Immature natural killer cell (primary cell): ENCODE data around the gene SUSD6. TPM values are rescaled to one million over a fixed set of nuclear protein-coding genes. Genes with fewer than 3 reads are reported as not detected.

Experiments
- DNase-seq, 3 donors: peaks; one replicate each; pipeline ENCODE4 v3.0.0; 2022; ENCODE audit warnings: mixed read lengths in 1 of 3
- H3K27ac Mint-ChIP-seq, 6 donors: one replicate each; pipeline ENCODE4 v1.8.0; 2020; ENCODE audit warnings: mixed read lengths in 6 of 6, mild to moderate bottlenecking in 5 of 6, inconsistent platforms in 4 of 6, moderate library complexity in 3 of 6
- H3K27me3 Mint-ChIP-seq, 3 donors: one replicate each; pipeline ENCODE4 v1.8.0; 2020 to 2021; ENCODE audit warnings: low read depth in 3 of 3, mild to moderate bottlenecking in 3 of 3, mixed read lengths in 3 of 3, moderate library complexity in 3 of 3, inconsistent platforms in 1 of 3
- H3K36me3 Mint-ChIP-seq, 3 donors: one replicate each; pipeline ENCODE4 v1.8.0; 2020; ENCODE audit warnings: mixed read lengths in 3 of 3, inconsistent platforms in 2 of 3, mild to moderate bottlenecking in 2 of 3
- H3K4me1 Mint-ChIP-seq, 2 donors: one replicate each; pipeline ENCODE4 v1.8.0; 2020; ENCODE audit warnings: inconsistent platforms in 2 of 2, mild to moderate bottlenecking in 2 of 2, mixed read lengths in 2 of 2, moderate library complexity in 1 of 2
- H3K4me3 Mint-ChIP-seq, 5 donors: one replicate each; pipeline ENCODE4 v1.8.0; 2020; ENCODE audit warnings: mild to moderate bottlenecking in 5 of 5, mixed read lengths in 5 of 5, inconsistent platforms in 3 of 5, moderate library complexity in 3 of 5
- H3K9me3 Mint-ChIP-seq, 6 donors: one replicate each; pipeline ENCODE4 v1.8.0; 2020; ENCODE audit warnings: mild to moderate bottlenecking in 6 of 6, mixed read lengths in 6 of 6, inconsistent platforms in 4 of 6, moderate library complexity in 3 of 6
- polyA plus RNA-seq, 3 donors: library from polyadenylated mRNA; unstranded; fragments of 300-500 nt; fragmentation: Illumina TruSeq; gene quantifications; one replicate each; pipeline ENCODE4 v1.2.3, GENCODE V29; 2021

Gene SUSD6
- polyA plus RNA-seq, result 10 to 100 TPM; 13.0 to 24.1 (median 15.5) TPM

- Mint-ChIP-seq H3K4me3 (peak within 1 kb of the TSS; percentile 89 to 97 (median 92)), H3K27ac (peak within 1 kb of the TSS; percentile 96 to 100 (median 98)), H3K9me3 (no peaks in the 10 kb centered on the region), H3K27me3 (peaks cover 0 to 16% (median 2%) of the 10 kb centered on the region in 3 donors), H3K4me1 (peaks cover 56 to 59% of the 10 kb centered on the region in 2 donors), H3K36me3 (no peaks in the 10 kb centered on the region)
- DNase-seq, result peak; percentile 84 to 91 (median 90)
Observed at GRCh38 chr14:69611172-69612013, at the start of gene SUSD6. Gene SUSD6, plus strand, starts transcription at chr14:69611596. Its CDS starts 46,997 bp downstream, at chr14:69658593.

GRCh38 chr14:69561893-69562292 is 49.5 kb upstream of the SUSD6 start:
- no peaks in the 10 kb centered on the region for H3K36me3 Mint-ChIP-seq
- no peaks in the 10 kb centered on the region for H3K9me3 Mint-ChIP-seq
- H3K4me3 Mint-ChIP-seq, result no peak overlapping the region
- H3K4me1 Mint-ChIP-seq, result no peaks in the 10 kb centered on the region
- H3K27me3 Mint-ChIP-seq, result peaks cover 0 to 16% (median 6%) of the 10 kb centered on the region in 3 donors
- no peak for DNase-seq
- H3K27ac Mint-ChIP-seq, result no peak overlapping the region

GRCh38 chr14:69567563-69567962 is 43.8 kb upstream of the SUSD6 start:
- no peaks in the 10 kb centered on the region for H3K9me3 Mint-ChIP-seq
- DNase-seq, result no peak
- no peak overlapping the region for H3K27ac Mint-ChIP-seq
- no peaks in the 10 kb centered on the region for H3K36me3 Mint-ChIP-seq
- H3K4me3 Mint-ChIP-seq, result no peak overlapping the region
- H3K27me3 Mint-ChIP-seq, result peaks cover 12% of the 10 kb centered on the region in 3 donors
- H3K4me1 Mint-ChIP-seq, result no peaks in the 10 kb centered on the region

- H3K27me3 Mint-ChIP-seq, result peaks cover 12 to 19% (median 19%) of the 10 kb centered on the region in 3 donors
- peaks cover 6 to 8% of the 10 kb centered on the region in 2 donors for H3K4me1 Mint-ChIP-seq
- no peaks in the 10 kb centered on the region for H3K36me3 Mint-ChIP-seq
- H3K4me3 Mint-ChIP-seq, result no peak overlapping the region
- no peaks in the 10 kb centered on the region for H3K9me3 Mint-ChIP-seq
- no peak for DNase-seq
- no peak overlapping the region for H3K27ac Mint-ChIP-seq
Observed at GRCh38 chr14:69569859-69570258, 41.5 kb upstream of the SUSD6 start.

GRCh38 chr14:69570836-69571330 is 40.5 kb upstream of the SUSD6 start:
- no peaks in the 10 kb centered on the region for H3K9me3 Mint-ChIP-seq
- peak overlapping the region in 1 of 5 donors; percentile 38 for H3K4me3 Mint-ChIP-seq
- H3K4me1 Mint-ChIP-seq, result peaks cover 7 to 8% of the 10 kb centered on the region in 2 donors
- no peak overlapping the region for H3K27ac Mint-ChIP-seq
- no peak for DNase-seq
- no peaks in the 10 kb centered on the region for H3K36me3 Mint-ChIP-seq
- peaks cover 12 to 19% (median 19%) of the 10 kb centered on the region in 3 donors for H3K27me3 Mint-ChIP-seq

GRCh38 chr14:69571449-69572029 is 39.9 kb upstream of the SUSD6 start:
- H3K4me3 Mint-ChIP-seq, result peak overlapping the region in 1 of 5 donors; percentile 12
- peaks cover 10 to 25% (median 20%) of the 10 kb centered on the region in 3 donors for H3K27me3 Mint-ChIP-seq
- H3K4me1 Mint-ChIP-seq, result peaks cover 7 to 8% of the 10 kb centered on the region in 2 donors
- no peaks in the 10 kb centered on the region for H3K36me3 Mint-ChIP-seq
- no peaks in the 10 kb centered on the region for H3K9me3 Mint-ChIP-seq
- no peak overlapping the region for H3K27ac Mint-ChIP-seq
- no peak for DNase-seq

- H3K9me3 Mint-ChIP-seq, result no peaks in the 10 kb centered on the region
- no peak for DNase-seq
- H3K4me1 Mint-ChIP-seq, result peaks cover 7 to 8% of the 10 kb centered on the region in 2 donors
- no peak overlapping the region for H3K27ac Mint-ChIP-seq
- peaks cover 11 to 28% (median 20%) of the 10 kb centered on the region in 3 donors for H3K27me3 Mint-ChIP-seq
- H3K4me3 Mint-ChIP-seq, result peak overlapping the region in 2 of 5 donors; percentile 21 to 48
- no peaks in the 10 kb centered on the region for H3K36me3 Mint-ChIP-seq
Observed at GRCh38 chr14:69572030-69572840, 39.2 kb upstream of the SUSD6 start.

- no peak for DNase-seq
- Mint-ChIP-seq H3K27ac (no peak overlapping the region), H3K36me3 (no peaks in the 10 kb centered on the region), H3K27me3 (peaks cover 11 to 28% (median 18%) of the 10 kb centered on the region in 3 donors), H3K4me1 (peaks cover 7 to 8% of the 10 kb centered on the region in 2 donors), H3K4me3 (peak overlapping the region in 1 of 5 donors; percentile 48), H3K9me3 (no peaks in the 10 kb centered on the region)
Observed at GRCh38 chr14:69572841-69573135, 38.6 kb upstream of the SUSD6 start.

GRCh38 chr14:69573205-69573830 is 38.1 kb upstream of the SUSD6 start:
- H3K36me3 Mint-ChIP-seq, result no peaks in the 10 kb centered on the region
- no peaks in the 10 kb centered on the region for H3K9me3 Mint-ChIP-seq
- H3K27me3 Mint-ChIP-seq, result peaks cover 11 to 31% (median 19%) of the 10 kb centered on the region in 3 donors
- no peak overlapping the region for H3K27ac Mint-ChIP-seq
- peak overlapping the region in 3 of 5 donors; percentile 36 to 57 (median 52) for H3K4me3 Mint-ChIP-seq
- H3K4me1 Mint-ChIP-seq, result peaks cover 7 to 8% of the 10 kb centered on the region in 2 donors
- DNase-seq, result no peak

GRCh38 chr14:69573831-69574262 is 37.5 kb upstream of the SUSD6 start:
- Mint-ChIP-seq H3K27me3 (peaks cover 11 to 34% (median 21%) of the 10 kb centered on the region in 3 donors), H3K4me3 (peak overlapping the region in 3 of 5 donors; percentile 36 to 57 (median 52))
- no peak for DNase-seq

GRCh38 chr14:69574263-69574953 is 37.0 kb upstream of the SUSD6 start, which contains the start of gene CCDC177:
Gene CCDC177, minus strand, starts transcription at chr14:69574871. Its CDS starts 1,249 bp downstream, at chr14:69573622.
- H3K27ac Mint-ChIP-seq, result no peak within 1 kb of the TSS
- peaks cover 7 to 8% of the 10 kb centered on the region in 2 donors for H3K4me1 Mint-ChIP-seq
- no peaks in the 10 kb centered on the region for H3K36me3 Mint-ChIP-seq
- H3K27me3 Mint-ChIP-seq, result peaks cover 11 to 33% (median 21%) of the 10 kb centered on the region in 3 donors
- no peaks in the 10 kb centered on the region for H3K9me3 Mint-ChIP-seq
- H3K4me3 Mint-ChIP-seq, result peak within 1 kb of the TSS; percentile 73 to 91 (median 88)
- peak; percentile 45 to 59 (median 54) for DNase-seq

More at GRCh38 chr14:69573831-69574262, 37.5 kb upstream of the SUSD6 start:
- H3K36me3 Mint-ChIP-seq, result no peaks in the 10 kb centered on the region
- H3K4me1 Mint-ChIP-seq, result peaks cover 7 to 8% of the 10 kb centered on the region in 2 donors
- H3K27ac Mint-ChIP-seq, result no peak overlapping the region
- no peaks in the 10 kb centered on the region for H3K9me3 Mint-ChIP-seq

- Mint-ChIP-seq H3K4me3 (peak overlapping the region; percentile 73 to 91 (median 88)), H3K36me3 (no peaks in the 10 kb centered on the region), H3K9me3 (no peaks in the 10 kb centered on the region), H3K27ac (no peak overlapping the region), H3K4me1 (peaks cover 7 to 8% of the 10 kb centered on the region in 2 donors), H3K27me3 (peaks cover 9 to 27% (median 18%) of the 10 kb centered on the region in 3 donors)
- DNase-seq, result no peak
Observed at GRCh38 chr14:69574954-69575295, 36.5 kb upstream of the SUSD6 start.
